K562 (cell line): ENCODE measurements around the gene GATAD2B. TPM values are rescaled to one million over a fixed set of nuclear protein-coding genes. Genes with fewer than 3 reads are reported as not detected.

Source experiments
- ATAC-seq: fragments of 200-7000 bp; cut with Tn5 transposase; 3 replicates; pipeline ENCODE4 v1.9.1; 2020; ENCODE audit warnings: moderate library complexity
- BruUV-seq: library from RNA; stranded (reverse); fragments of 400-500 nt; replicated peaks from 2 replicates; lab custom pipeline; 2021; lab: Mats Ljungman, UMichigan
- CTCF ChIA-PET: fragments of 300-600 bp; formaldehyde crosslinking; extraction: SDS; loops from one replicate; lab custom pipeline; 2021; ENCODE audit warnings: low intra/inter-chr PET ratio; lab: Yijun Ruan, JAX
- POLR2A ChIA-PET: fragments of 300-600, 350-650 bp; sonication (Branson Sonifier 250); formaldehyde crosslinking; extraction: SDS; loops from one replicate; lab custom pipeline; 2021; ENCODE audit warnings: antibody characterized with exemption, inconsistent platforms; lab: Yijun Ruan, JAX
- DNase-seq, 4 experiments: peaks; one replicate each; pipeline versions ENCODE4 v3.0.0 to v3.0.0-alpha.2; 2011 to 2018; ENCODE audit warnings: low spot score in 3 of 4, mixed read lengths in 3 of 4; ENCODE audit errors: extremely low read depth in 1 of 4
- FAIRE-seq: peaks from 2 replicates; lab custom pipeline; 2011; peaks lifted over from hg19 to GRCh38; lab: Jason Lieb, UNC
- H2AFZ ChIP-seq: 2 replicates; pipeline ENCODE4 v1.6.0; 2011; ENCODE audit warnings: low read depth, low read length, control low read depth, inconsistent platforms
- H3K27ac ChIP-seq: fragments of 200-600 bp; 3 replicates; pipeline ENCODE4 v1.8.0; 2011; ENCODE audit warnings: low read depth, mild to moderate bottlenecking, control low read depth, inconsistent platforms, low read length, moderate library complexity, mixed read lengths; ENCODE audit errors: extremely low read depth
- H3K27me3 ChIP-seq, 2 experiments: fragments of 300-600 bp in 1 of 2; 2 replicates in 1 of 2; 3 replicates in 1 of 2; pipeline versions ENCODE4 v1.6.0 to v1.8.0; 2011; ENCODE audit warnings: inconsistent platforms in 2 of 2, low read length in 2 of 2, mild to moderate bottlenecking in 1 of 2, mixed read lengths in 1 of 2, moderate library complexity in 1 of 2; ENCODE audit not compliant: control insufficient read depth in 2 of 2, insufficient read depth in 2 of 2
- H3K36me3 ChIP-seq: fragments of 300-600 bp; 3 replicates; pipeline ENCODE4 v1.8.0; 2011; ENCODE audit warnings: mild to moderate bottlenecking, low read length, inconsistent platforms; ENCODE audit not compliant: control insufficient read depth, insufficient read depth
- H3K4me1 ChIP-seq, 2 experiments: fragments of 200-600 bp in 1 of 2; replicated peaks in 1 of 2; 2 replicates in 1 of 2; 3 replicates in 1 of 2; pipeline versions ENCODE4 v1.5.1 to v1.8.0; 2011; ENCODE audit warnings: inconsistent platforms in 2 of 2, low read length in 2 of 2, mild to moderate bottlenecking in 1 of 2, mixed read lengths in 1 of 2, moderate library complexity in 1 of 2; ENCODE audit not compliant: control insufficient read depth in 2 of 2, insufficient read depth in 2 of 2
- H3K4me2 ChIP-seq: 2 replicates; pipeline ENCODE4 v1.6.1; 2011; ENCODE audit warnings: low read length, control low read depth, inconsistent platforms, mixed read lengths; ENCODE audit not compliant: insufficient read depth
- H3K4me3 ChIP-seq: fragments of 200-600 bp; sonication (generic), shearing (Covaris generic); 2 replicates; pipeline ENCODE4 v1.5.1; 2016; ENCODE audit warnings: control low read depth, inconsistent platforms
- H3K79me2 ChIP-seq: fragments of 200-600 bp; 3 replicates; pipeline ENCODE4 v1.8.0; 2011; ENCODE audit warnings: low read length, inconsistent platforms; ENCODE audit not compliant: control insufficient read depth, insufficient read depth
- H3K9ac ChIP-seq, 2 experiments: 2 replicates each; pipeline versions ENCODE4 v1.6.0 to v1.6.1; 2011; ENCODE audit warnings: low read depth in 2 of 2, low read length in 2 of 2, control low read depth in 1 of 2, inconsistent platforms in 1 of 2, mild to moderate bottlenecking in 1 of 2, mixed read lengths in 1 of 2; ENCODE audit not compliant: insufficient read depth in 1 of 2
- H3K9me1 ChIP-seq: one replicate; pipeline ENCODE4 v1.6.0; 2011; ENCODE audit warnings: inconsistent platforms, mild to moderate bottlenecking, low read length, moderate library complexity; ENCODE audit not compliant: control insufficient read depth, insufficient read depth
- H3K9me3 ChIP-seq: replicated peaks from 2 replicates; pipeline ENCODE4 v1.5.1; 2011; ENCODE audit warnings: low read depth, low read length, inconsistent platforms; ENCODE audit not compliant: control insufficient read depth, insufficient read depth
- H4K20me1 ChIP-seq: replicated peaks from 2 replicates; pipeline ENCODE4 v1.6.1; 2011; ENCODE audit warnings: low read length, inconsistent platforms, mixed read lengths; ENCODE audit not compliant: control insufficient read depth, insufficient read depth
- BRD9 ChIP-seq: fragments of 450-650 bp; IDR thresholded peaks from 2 replicates; pipeline ENCODE4 v1.6.1; 2018; ENCODE audit warnings: low read depth; ENCODE audit not compliant: partially characterized antibody
- FOSL1 ChIP-seq: fragments of 200-800 bp; sonication (Bioruptor generic); conservative IDR thresholded peaks from 2 replicates; pipeline ENCODE4 v1.6.1; 2016; ENCODE audit warnings: missing genetic modification characterization, missing compliant biosample characterization
- FOXK1 ChIP-seq: sonication (generic); formaldehyde crosslinking; IDR thresholded peaks from 2 replicates; pipeline ENCODE4 v1.8.0; 2022; ENCODE audit warnings: missing genetic modification reagents, mild to moderate bottlenecking, borderline replicate concordance
- JUN ChIP-seq, 2 experiments: sonication (generic) in 1 of 2; formaldehyde crosslinking in 1 of 2; IDR thresholded peaks; 2 replicates each; pipeline versions ENCODE4 v1.6.1 to v1.8.0; 2012 to 2022; ENCODE audit warnings: borderline replicate concordance in 2 of 2, mild to moderate bottlenecking in 2 of 2, improper control_type of control experiment in 1 of 2, low read depth in 1 of 2, low read length in 1 of 2, missing genetic modification reagents in 1 of 2
- MTA1 ChIP-seq: fragments of 450-650 bp; IDR thresholded peaks from 2 replicates; pipeline ENCODE4 v1.6.1; 2017; ENCODE audit warnings: borderline replicate concordance
- PHB ChIP-seq: fragments of 250-450 bp; sonication (Bioruptor Pico); IDR thresholded peaks from 2 replicates; pipeline ENCODE4 v1.5.0; 2021
- RB1 ChIP-seq: fragments of 450-650 bp; IDR thresholded peaks from 2 replicates; pipeline ENCODE4 v1.6.1; 2017; ENCODE audit warnings: low read depth, mild to moderate bottlenecking
- RBM34 ChIP-seq: fragments of 200-400 bp; formaldehyde crosslinking; IDR thresholded peaks from 2 replicates; pipeline ENCODE4 v1.6.1; 2018; ENCODE audit warnings: low read length, borderline replicate concordance; ENCODE audit not compliant: insufficient read depth
- SRSF7 ChIP-seq: fragments of 200-400 bp; formaldehyde crosslinking; optimal IDR thresholded peaks from 2 replicates; pipeline ENCODE3; 2017; ENCODE audit warnings: mild to moderate bottlenecking, low read depth, low read length
- ZNF217 ChIP-seq: sonication (generic); formaldehyde crosslinking; IDR thresholded peaks from 2 replicates; pipeline ENCODE4 v1.8.0; 2022; ENCODE audit warnings: mild to moderate bottlenecking, missing genetic modification reagents
- WGBS: fragments of 100-300 bp; shearing (Covaris generic); methylation state at CpG from one replicate; pipeline ENCODE4 v1.1.6; 2016; ENCODE audit warnings: low coverage, mixed read lengths; ENCODE audit not compliant: insufficient coverage; ENCODE audit errors: missing lambda C conversion rate; 5-methylcytosine and 5-hydroxymethylcytosine counted together
- in situ Hi-C: fragments of 300-500 bp; cut with MboI; formaldehyde crosslinking; loops from 4 replicates; pipeline ENCODE4 v1.15.0; 2018; ENCODE audit warnings: inconsistent platforms, mixed read lengths
- intact Hi-C: fragments of 100-400 bp; cut with micrococcal nuclease; formaldehyde crosslinking; loops from 2 replicates; pipeline ENCODE4 v1.14.2; 2022
- polyA plus RNA-seq, 8 experiments: library from polyadenylated mRNA; depleted of rRNA in 4 of 8; stranded (reverse) in 5 of 8; unstranded in 3 of 8; fragments of >200 nt; fragmentation: Nextera tagmentation in 2 of 8; fragmentation: Illumina TruSeq in 1 of 8; extraction: Ambion mirVana in 2 of 8; extraction: Trizol in 1 of 8; gene quantifications; 2 replicates each; pipeline versions ENCODE4 v1.2.1 to v1.2.3, GENCODE V29; 2011 to 2014; ENCODE audit warnings: inconsistent platforms in 1 of 8, missing spikeins in 1 of 8
- total RNA-seq, 7 experiments: library from RNA; depleted of rRNA in 6 of 7; stranded (reverse); fragments of >200 nt in 6 of 7; fragmentation: Illumina TruSeq in 2 of 7; extraction: Trizol in 2 of 7; gene quantifications; 2 replicates each; pipeline versions ENCODE4 v1.2.1 to v1.2.3, GENCODE V29; 2011 to 2021; ENCODE audit warnings: low replicate concordance in 1 of 7
- TF ChIP-seq, protein P1 (sequence below): fragments of 450-650 bp; IDR thresholded peaks from one replicate; pipeline ENCODE4 v1.6.1; 2018; ENCODE audit warnings: mild to moderate bottlenecking, moderate library complexity; ENCODE audit not compliant: partially characterized antibody

GATAD2B gene
- total and polyA plus RNA-seq, 9 of the 15 experiments (the other 6 are each of a cell fraction or from before 2014, with no cell fraction given) = 1.5 to 40.2 (median 4.9) TPM

DNA sequence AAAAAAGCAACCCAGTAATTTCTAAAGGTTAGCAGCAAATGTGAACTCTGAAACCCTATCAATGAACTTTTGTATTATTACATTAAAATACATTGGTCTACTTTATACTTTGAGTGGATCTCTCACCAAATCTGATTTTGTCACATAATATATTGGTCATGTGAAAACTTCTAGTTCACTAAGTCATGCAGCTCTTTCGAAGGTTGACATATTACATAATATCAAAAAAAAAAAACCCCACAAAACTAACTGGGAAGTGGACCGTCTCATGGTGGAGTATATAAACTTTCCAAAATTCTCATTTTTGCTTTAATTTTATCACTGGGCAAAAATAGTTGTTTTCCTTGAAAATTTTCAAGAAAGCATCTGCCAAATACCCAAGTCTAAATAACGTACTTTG is 50.4 kb downstream of the GATAD2B start:
- in situ Hi-C loops = no loop called here
- CTCF ChIA-PET = no interaction called here

More for the DNA sequence above, 50.4 kb downstream of the GATAD2B start:
- Histone ChIP-seq H3K27ac (no peak overlapping the region), H3K36me3 (peaks cover 2% of the 10 kb centered on the region; the same call in 1 of the 3 replicates), H3K4me1 (peaks cover 8% of the 10 kb centered on the region in 2 experiments; a peak in 3 of 5 replicates), H2AFZ (no peak overlapping the region), H3K9ac (no peak overlapping the region), H3K9me1 (no peaks in the 10 kb centered on the region), H3K4me2 (no peak overlapping the region), H3K79me2 (peaks cover 70% of the 10 kb centered on the region), H3K27me3 (no peaks in the 10 kb centered on the region), H3K4me3 (no peak overlapping the region), H4K20me1 (no peaks in the 10 kb centered on the region), H3K9me3 (no peaks in the 10 kb centered on the region)
- WGBS = 87% methylated on average over 3 of the region's 3 CpGs
- TF ChIP-seq PHB (CRISPR knock-in tag) (no peak), RBM34 (no peak), JUN (IDR thresholded peaks at IDR 0.05; ENCODE audit: borderline replicate concordance, low read depth, low read length) (no peak), JUN (CRISPR knock-in tag; IDR thresholded peaks at IDR 0.05; ENCODE audit: borderline replicate concordance) (no peak), FOXK1 (CRISPR knock-in tag) (no peak), MTA1 (no peak), BRD9 (no peak), ZNF217 (no peak), SRSF7 (no peak), FOSL1 (tag) (no peak), RB1 (no peak)
- TF ChIP-seq, protein P1, sequence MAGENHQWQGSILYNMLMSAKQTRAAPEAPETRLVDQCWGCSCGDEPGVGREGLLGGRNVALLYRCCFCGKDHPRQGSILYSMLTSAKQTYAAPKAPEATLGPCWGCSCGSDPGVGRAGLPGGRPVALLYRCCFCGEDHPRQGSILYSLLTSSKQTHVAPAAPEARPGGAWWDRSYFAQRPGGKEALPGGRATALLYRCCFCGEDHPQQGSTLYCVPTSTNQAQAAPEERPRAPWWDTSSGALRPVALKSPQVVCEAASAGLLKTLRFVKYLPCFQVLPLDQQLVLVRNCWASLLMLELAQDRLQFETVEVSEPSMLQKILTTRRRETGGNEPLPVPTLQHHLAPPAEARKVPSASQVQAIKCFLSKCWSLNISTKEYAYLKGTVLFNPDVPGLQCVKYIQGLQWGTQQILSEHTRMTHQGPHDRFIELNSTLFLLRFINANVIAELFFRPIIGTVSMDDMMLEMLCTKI = no peak
- DNase-seq (no peak), FAIRE-seq (no peak), ATAC-seq (no peak)
- intact Hi-C loops = no loop called here
- POLR2A ChIA-PET = interaction anchor here (0.6 to 1.1 kb wide), 2 partner anchors 17 to 76 kb away, joined by 3 read pairs; no protein-coding TSS in a partner anchor
- BruUV-seq = no TSS peak
